GM18861 (cell line): ENCODE results near the gene CADM2.
"Not testable (repeated sequence)": the region's sequence is repeated elsewhere in the genome, so short reads cannot be mapped to it uniquely, and the experiment has no call there.

Experiments
- ATAC-seq: cut with Tn5 transposase; IDR thresholded peaks from one replicate; pipeline ENCODE4 v1.9.1; 2021; ENCODE audit not compliant: unreplicated experiment

CADM2 gene

DNA sequence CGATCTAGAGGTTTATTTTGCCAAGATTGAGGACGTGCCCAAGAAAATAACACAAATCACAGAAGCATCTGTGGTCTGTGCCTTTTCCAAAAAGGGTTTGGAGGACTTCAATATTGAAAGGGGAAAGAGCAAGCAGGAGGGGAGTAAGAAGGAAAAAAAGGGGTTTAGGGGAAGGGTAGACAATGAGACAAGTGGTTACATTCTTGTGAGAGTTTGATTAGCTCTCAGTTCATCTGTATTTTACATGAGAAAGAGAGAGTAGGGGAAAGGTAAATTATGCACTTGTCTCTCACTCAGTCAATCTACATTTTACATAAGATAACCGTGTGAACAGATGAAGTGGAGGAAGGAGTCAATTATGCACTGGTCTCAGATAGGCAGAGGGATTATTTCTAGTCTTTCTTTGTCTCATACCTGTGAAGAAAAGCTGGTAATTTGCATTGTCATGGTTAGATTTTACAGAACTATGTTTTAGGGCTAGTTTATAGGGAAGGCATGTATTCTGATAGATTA is 931.3 kb downstream of the CADM2 start:
- ATAC-seq, result no peak

DNA sequence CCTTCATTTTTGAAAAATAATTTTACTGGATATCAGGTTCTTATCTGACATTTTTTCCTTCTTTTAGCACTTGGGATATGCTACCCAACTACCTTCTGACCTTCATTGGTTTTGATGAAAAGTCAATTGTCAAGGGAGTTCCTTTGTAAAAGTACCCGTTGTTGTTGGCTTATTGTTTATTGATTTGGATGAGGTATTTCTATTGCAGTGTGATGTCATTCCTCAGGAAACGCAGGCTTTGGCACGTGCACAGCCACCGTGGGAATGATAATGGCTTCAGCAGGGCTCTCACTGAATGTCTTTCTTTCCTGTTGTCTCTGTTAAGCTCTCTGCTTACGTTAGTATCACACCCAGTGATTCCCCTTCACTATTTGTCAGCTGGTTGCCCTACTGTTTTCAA is 944.6 kb downstream of the CADM2 start:
- no peak for ATAC-seq

DNA sequence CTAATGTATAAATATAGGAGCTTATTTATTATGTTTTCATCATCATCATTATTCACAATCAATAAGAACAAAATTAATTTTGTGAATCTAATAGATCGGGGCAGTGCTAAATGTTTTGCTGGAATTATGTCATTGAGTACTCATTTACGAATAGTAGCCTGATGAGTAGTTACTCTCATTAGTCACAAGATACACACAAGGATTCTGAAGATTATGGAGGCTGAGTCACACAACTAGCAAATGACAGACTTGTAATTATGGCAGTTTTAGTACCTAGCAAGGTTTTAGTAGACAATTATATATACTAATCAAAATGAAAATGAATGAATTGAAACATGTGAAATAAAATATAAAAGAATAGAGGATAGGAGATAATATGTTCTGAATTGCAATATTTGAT is 954.2 kb downstream of the CADM2 start:
- no peak for ATAC-seq

DNA sequence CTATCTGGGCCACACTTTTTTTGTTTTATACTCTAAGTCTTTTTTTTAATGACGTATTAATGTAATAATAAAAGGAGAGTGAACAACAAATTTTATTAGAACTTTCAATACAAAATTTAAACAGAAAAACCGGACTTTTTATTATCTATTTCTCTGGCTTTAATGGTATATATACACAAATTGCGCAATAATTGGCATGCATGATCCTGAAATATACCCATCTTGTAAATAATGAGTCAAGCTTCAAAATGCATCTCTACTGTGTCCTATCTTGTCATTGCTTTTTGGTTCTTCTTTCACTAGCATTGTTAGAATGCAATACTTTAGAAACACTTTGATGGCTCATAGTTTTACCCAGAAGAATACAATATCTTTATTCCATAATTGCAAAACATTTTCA is 963.6 kb downstream of the CADM2 start:
- ATAC-seq, result no peak

DNA sequence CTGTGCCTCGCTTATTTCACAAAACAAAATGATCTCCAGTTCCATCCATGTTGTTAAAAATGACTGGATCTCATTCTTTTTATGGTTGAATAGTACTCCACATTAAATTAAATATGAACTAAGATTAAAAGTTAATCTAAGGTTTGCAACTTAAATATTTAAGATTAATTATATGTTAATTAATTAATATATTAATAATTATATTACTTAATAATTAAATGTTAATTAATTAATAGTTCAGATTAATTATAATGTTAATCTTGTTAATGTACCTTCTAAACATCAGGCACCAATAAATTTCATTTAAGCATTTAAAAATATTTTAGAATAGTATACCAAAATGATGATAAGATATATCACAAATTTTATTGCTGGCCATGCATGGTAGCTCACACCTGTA is 971.9 kb downstream of the CADM2 start:
- no peak for ATAC-seq

DNA sequence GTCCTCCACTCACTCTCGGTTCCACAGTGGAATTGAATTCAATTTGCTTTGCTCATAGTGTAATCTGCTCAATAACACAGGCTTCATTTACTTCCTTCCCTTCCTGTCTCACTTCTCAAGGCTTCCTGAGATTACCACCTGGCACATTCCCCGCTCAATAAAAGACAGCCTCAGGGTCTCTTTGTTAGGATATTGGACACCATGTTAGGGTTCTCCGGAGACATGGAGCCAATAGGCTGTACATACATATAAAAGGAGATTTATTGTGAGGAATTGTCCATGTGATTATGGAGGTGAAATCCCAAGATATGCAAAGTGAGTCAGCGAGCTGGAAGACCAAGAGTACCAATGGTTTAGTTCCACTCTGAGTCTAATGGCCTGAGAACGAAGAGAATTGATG is 974.5 kb downstream of the CADM2 start:
- no peak for ATAC-seq

DNA sequence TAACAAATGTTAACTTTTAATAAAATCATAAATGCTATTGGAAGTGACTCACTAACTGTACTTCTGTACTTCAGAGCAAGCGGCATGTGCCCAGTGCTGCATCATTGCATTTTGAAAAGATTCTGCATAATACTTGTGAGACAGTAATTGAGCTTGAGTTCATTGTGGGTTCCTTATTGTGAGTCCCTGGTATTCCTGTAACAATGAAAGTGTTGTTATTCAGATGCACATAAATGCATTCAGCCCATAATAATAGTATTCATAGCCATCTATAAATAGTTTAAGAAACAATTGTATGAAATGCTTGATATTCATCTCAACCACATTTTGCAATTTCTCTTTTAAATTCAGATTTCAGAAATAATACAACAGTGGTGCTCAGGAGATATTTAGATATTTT is 976.4 kb downstream of the CADM2 start:
- no peak for ATAC-seq

DNA sequence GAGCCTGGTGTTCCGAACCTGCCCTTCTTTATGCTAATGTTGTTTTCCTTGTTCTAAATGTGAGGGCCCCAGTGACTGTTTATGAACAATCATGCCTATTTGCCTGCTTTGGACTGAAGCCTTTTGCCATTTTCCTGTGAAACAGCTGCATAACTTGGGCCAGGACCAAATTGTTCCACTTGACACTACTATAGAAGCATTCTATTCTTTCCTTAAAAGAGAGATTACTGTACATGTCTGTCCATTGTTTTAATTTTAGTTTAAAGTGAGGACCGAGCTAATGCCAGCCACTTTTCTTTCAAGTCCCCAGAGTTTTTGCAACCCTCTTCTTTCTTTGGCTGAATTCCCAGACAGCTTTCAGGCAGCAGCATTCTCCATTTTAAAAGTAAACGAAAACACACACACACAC is 980.3 kb downstream of the CADM2 start:
- ATAC-seq, result no peak

DNA sequence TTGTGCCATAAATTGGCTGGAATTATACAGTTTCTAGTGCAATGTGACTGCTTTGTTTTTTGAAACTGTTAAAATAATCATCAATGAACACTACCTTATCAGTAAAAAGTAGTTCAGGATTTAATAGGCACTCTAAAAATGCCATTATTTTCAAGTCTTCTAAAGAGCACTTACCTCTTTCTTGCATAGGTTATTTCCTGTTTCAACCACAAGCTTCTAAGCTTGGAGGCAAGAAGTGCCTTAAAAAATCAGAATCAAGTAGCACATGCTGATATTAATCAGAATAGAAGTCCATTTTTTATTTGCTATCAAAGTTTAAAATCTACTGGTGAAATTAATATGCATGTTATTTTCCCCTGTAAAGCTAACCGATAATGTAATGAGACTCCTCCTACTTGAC is 991.6 kb downstream of the CADM2 start:
- ATAC-seq, result no peak

DNA sequence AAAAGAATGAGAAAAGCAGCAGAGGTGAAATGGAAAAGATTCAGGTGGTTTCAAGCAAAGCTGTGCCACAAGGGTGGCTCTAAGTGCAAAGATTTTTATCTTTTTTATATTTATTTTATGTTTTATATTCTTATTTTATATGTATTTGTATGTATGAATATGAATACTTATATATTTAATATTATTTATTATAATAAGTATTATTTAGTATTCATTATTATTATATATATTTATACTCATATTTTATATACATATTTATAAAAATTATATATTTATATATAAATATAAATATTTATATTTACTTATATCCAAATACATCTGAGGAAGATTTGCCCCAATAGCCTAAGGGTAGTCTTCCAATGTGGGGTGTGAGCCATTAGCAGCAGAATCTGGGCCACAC is 1002.0 kb downstream of the CADM2 start:
- ATAC-seq, result no peak

DNA sequence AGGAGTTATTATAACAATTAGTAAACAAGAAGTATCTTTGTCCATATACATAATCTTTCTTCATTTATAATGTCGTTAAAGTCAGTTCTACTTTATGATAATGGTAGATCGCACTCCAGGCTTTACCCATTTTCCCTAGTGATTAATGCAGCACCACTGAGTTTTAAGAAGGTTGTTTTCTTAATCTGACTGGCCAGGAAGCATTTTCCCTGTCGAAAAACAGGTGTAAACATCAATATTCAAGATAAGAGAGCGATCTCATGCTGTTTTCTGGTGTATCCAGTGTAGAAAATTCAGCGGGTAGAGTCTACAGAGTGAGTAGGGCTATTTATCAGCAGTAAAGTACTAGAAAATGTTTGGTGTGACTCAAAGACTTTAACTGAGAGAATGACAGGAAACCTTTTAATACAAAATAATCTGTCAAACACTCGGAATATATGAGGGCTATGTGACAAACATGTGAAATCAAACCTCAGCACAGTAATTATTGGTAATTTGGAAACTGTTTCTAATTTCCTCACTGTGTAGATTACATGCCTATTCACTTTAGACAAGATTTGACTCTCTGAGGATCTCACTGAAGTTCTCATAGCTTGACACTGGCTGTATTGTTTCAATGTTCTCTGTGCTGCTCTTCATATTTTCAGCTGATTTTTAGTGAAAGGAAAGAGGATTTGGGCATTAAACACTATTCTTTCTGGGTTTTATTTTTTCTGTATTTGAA is 1019.0 kb downstream of the CADM2 start:
- ATAC-seq, result no peak

DNA sequence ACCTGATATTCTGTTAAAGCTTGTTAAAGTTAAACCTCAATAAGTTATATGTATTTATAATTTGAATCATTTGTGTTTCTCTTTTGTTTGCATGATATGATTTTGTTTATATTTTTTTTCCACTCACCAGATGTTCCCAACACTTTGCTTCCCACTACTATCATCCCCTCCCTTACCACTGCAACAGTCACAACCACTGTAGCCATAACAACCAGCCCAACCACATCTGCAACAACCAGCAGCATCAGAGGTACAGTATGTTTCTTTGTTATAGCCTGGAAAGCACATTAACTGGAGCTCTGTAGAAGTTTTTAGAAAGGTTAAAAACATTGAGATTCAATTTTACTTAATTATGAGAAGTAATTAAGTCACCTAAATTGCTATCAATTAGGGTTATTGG is 1020.2 kb downstream of the CADM2 start:
- no peak for ATAC-seq

DNA sequence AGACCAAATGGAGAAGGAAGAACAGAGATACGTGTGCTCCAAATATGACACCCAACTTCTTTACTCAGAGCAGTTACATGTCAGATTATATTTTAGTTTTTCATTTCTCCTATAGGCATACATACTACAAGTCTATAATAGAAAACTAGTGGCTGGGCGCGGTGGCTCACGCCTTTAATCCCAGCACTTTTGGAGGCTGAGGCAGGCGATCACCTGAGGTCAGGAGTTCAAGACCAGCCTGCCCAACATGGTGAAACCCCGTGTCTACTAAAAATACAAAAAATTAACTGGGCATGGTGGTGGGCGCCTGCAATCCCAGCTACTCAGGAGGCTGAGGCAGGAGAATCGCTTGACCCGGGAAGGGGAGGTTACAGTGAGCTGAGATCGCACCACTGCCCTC is 1030.8 kb downstream of the CADM2 start:
- ATAC-seq, result not testable (repeated sequence)

DNA sequence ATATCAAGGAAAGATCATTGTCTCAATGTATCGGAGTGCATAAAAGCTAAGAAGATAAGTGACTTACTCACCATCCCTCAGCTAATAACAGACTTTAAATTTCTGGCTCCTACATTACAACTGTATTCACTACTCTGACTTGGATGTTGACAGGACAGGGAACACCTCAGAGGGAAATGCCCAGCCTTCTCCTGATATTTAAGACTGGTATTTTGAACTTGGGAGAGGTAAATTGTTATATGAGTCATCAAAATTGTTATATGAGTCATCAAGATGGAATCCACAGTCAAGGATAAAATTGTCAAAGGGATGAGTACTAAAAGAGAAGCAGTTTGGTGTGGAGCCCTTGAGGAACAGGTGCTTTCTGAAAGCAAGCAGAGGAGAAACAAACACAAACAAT is 1070.8 kb downstream of the CADM2 start:
- no peak for ATAC-seq

DNA sequence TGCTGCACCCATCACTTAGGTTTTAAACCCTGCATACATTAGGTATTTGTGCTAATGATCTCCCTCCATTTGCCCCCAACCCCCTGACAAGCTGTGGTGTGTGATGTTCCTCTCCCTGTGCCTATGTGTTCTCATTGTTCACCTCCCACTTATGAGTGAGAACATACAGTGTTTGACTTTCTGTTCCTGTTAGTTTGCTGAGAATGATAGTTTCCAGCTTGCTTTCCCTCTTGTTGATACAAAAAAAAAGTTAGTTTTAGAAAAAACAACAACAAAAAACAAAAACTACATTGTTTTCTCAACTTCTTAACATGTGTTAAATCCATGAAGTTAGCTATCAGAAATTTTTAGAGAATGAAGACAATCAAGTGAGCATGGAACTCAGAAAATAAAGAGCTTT is 1079.1 kb downstream of the CADM2 start:
- no peak for ATAC-seq

DNA sequence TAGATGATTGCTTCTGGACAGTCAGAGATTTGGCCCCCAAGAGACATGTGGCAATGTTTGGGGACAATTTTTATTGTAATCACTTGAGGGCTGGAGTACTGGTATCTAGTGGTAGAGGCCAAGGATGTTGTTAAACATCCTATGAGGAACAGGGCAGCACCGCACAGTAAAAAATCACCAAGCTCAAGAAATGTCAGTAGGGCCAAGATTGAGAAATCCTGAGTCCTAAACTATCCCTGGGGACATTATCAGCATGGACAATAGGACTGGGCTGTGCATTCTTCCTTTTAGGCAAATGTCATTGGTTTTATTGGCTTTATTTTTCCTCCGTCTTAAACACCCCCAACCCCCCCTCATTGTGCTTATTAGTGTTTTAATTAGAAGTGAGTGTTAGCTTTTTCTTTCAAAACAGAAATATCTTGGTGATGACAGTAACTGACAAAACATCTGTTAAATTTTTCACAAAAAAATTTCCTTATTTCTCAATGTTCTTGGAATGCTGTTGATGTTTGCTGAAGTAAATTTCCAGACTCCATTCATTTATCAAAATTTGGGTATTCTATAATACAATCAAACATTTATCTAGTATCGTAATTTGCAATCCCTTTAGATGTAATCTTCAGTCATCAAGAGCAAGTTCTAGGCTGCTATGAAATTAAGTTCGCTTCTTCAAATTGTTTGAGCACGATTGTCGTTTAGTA is 1087.8 kb downstream of the CADM2 start:
- ATAC-seq, result no peak

DNA sequence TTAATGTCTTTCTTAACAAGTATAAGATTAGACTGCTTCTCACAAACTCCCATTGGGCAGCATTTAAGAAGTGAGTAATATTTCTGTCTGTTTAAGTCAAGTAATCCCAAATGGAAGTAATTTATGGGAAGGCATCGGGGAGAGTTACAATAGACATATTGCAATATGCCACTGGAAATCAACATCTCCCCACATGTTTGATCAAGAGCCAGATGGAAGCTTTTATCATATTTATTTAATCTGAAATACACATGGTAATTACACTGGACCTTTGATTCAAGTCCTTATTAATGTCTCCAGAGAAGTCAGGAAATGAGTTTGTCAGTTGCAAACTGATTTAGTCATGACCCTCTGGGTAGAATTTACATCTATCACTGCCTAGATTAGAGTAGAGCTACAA is 1088.4 kb downstream of the CADM2 start:
- no peak for ATAC-seq

DNA sequence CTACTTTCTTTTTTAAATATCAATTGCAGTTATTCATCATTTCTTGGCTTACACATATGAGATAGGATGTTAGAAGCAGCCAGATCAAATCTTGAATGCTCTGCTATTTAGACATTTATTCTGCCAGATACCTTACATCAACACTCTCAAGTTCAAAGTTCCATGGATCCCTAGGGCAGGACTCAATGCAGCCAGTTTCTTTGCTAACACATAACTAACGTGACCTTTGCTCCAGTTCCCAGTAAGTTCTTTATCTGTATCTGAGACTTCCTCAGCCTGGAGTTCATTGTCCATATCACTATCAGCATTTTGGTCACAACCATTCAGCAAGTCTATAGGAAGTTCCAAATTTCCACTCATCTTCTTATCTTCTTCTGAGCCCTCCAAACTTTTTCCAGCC is 1092.3 kb downstream of the CADM2 start:
- ATAC-seq, result no peak

DNA sequence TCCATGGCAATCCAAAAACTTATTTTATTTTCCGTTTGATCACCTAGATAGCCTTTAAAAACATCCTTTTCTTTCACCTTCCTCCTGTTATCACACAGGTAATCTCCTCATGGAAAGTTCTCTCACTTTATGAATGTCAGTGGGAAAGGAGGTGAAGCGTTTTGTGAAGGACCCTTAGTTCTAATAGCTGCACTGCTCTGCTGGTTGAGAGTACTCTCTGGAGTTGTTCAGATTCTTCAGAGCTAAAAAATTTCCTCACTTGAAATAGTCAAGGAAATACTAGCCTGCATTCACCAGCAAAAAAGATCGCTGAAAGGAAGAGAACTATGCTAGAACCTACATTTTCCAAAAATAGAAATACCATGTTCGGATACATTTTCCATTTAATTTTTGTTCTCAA is 1097.2 kb downstream of the CADM2 start:
- ATAC-seq, result no peak

DNA sequence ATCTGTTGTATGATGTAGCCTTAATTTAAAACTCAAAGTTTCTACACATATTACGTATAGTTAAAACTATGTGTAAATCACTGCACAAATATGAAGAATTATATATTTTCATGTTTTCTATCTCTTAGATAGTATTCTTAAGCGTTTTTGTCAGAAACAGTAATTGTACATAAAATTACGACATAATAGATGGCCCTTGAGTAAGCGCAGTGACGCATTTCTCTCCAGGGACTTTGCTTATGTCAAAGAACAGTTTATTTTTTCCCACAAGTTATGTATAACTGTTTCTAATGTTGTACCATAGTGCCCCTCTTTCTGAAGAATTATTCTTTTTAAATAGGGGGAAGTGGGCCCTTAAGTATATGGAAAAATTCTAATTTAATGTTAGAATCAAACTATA is 1098.2 kb downstream of the CADM2 start:
- ATAC-seq, result no peak

DNA sequence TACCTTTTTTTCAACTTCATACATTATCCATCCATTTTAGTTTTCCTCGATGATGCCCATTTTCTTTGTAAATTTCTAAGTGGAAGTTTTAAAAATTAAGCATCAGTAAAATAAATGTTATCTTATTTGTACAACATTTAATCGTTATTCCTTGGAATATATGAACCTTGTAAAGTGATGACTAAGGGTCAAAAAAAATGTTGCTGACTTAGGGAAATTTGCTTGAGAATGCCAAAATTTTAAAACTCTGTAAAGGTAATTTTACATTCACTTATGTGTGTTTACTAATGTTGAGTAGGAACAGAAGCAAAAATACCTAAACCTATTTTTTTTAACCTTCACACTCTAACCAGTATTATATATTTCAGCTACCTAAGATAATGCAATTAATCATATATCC is 1115.0 kb downstream of the CADM2 start:
- no peak for ATAC-seq

DNA sequence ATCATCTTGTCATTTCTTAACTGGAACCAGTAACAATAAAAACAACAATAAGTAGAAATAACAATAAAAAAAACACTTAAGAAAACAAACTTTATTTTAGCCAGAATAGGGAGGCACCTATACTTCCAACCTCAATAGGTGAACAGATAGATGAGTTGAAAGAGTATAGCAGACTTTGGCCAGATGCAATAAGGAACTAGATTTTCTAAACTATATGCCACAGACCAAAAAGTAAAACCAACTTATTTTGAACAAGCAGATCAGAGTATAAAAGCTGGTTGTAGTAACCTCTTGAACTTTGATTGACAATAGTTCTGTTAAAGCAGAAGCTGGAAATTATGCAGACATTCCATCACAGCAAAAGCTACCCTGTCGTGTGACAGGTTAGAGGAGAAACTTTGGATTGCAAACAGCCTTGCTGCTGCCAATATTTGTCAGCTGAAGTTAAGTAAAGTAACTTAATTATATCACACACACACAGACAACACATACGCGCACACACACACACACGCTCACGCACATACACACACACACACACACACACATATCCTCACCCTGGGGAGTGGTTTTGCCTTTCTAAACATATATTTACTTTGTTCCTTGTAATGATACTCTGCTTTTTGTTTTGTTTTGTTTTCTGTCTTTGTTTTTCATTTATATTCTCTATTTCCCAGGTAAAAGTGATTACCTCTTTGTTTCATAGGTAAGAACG is 1128.5 kb downstream of the CADM2 start:
- ATAC-seq, result no peak
